GM10266 (cell line): ENCODE measurements around the gene ZNF14.
A peak's percentile ranks its signal among the peaks of the same experiment; 100 is the strongest.
"Not testable (repeated sequence)": the region's sequence is repeated elsewhere in the genome, so short reads cannot be mapped to it uniquely, and the experiment has no call there.

ENCODE experiments used
- DNase-seq: peaks from one replicate; pipeline ENCODE4 v3.0.0; 2012; ENCODE audit errors: extremely low spot score
- TF ChIP-seq, protein P1 (sequence below): IDR thresholded peaks from 2 replicates; pipeline ENCODE4 v1.5.1; 2012; ENCODE audit warnings: mild to moderate bottlenecking, low read depth; ENCODE audit not compliant: control insufficient read depth, insufficient read depth; ENCODE audit errors: missing control alignments

ZNF14 gene

DNA sequence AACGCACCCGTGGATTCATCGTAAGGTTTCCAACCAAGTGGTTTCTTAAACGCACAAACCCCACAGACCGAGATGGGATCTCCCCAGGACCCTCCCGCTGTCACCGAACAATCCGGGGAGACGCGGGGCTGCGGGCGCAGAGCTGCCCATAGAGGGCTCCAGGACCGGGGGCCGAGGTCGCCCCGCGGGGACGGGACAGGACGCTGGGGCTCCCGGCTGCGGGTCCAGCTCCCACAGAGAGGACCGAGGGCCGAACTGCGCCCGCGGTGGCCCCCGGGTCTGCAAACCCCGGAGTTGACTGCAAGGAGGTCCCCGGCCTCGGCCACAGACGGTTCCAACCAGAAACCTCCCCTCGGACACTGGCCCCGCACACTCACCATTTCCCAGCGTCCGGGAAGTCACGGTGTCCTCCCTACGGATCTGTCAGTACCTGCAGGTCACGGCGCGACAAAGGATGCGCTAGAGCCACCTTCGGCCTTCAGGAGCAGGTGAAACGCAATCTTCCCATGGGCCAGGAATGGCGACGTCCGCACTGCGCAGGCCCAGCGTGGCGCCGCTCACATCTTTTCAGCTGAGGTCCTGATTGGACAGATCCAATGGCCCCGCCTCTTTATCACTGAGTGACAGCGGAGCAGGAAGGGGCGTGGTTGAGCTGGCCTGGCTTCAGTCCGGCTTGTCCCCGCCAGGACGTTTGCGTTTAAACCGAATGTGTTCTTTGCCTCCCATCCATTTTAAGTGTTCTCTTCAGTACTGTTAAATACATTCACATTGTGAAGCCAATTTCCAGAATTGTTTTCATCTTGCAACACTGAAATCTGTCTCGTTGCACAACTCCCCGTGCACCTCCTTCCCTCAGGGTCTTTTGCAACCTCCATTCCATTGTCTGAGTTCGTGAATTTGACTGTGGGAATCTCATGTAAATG lies at the start of gene ZNF14:
ZNF14 (minus strand) TSS at position 534 of the 923 bp plus-strand sequence; CDS start at position 380, 154 bp downstream.
- TF ChIP-seq, protein P1, sequence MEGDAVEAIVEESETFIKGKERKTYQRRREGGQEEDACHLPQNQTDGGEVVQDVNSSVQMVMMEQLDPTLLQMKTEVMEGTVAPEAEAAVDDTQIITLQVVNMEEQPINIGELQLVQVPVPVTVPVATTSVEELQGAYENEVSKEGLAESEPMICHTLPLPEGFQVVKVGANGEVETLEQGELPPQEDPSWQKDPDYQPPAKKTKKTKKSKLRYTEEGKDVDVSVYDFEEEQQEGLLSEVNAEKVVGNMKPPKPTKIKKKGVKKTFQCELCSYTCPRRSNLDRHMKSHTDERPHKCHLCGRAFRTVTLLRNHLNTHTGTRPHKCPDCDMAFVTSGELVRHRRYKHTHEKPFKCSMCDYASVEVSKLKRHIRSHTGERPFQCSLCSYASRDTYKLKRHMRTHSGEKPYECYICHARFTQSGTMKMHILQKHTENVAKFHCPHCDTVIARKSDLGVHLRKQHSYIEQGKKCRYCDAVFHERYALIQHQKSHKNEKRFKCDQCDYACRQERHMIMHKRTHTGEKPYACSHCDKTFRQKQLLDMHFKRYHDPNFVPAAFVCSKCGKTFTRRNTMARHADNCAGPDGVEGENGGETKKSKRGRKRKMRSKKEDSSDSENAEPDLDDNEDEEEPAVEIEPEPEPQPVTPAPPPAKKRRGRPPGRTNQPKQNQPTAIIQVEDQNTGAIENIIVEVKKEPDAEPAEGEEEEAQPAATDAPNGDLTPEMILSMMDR = peak; percentile 28
- peak; percentile 97 for DNase-seq

DNA sequence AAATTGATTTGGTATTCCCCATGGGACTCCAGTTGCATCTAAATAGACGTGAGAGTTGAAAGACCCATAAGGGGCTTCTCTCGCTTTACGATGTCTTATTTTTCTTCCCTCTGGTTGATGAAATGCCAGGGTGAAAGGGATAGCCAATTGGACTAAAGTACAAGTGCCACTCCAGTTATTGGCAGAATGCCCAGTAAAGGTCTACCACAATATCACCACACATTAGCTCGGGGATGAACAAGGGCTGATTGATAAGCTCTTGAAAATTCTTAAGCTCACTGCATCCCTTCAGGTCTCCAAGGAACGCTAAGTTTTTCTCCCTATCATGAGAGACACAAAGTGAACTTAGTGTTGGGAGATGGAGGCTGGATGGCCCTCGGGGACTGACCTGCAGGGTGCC lies 48.9 kb upstream of the ZNF14 start:
- DNase-seq = not testable (repeated sequence)

DNA sequence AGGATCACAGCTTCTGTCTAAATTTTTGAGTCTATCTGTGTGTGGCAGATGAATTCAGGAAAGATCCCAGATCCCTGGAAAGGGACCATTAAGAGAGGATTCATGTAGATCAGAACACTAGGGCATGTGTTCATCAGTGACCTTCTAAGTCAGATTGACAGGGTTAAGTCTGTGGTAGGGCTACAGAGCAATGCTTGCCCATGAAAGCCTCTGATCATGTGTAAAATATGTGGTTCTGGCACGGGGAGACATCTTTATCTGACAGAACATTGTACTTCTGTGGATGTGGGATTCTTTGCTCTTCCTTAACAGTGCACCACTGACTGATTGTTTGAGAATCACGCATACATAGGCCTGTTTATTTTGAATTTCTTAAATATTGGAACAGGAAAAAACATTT lies 45.8 kb upstream of the ZNF14 start:
- TF ChIP-seq, protein P1 = no peak

DNA sequence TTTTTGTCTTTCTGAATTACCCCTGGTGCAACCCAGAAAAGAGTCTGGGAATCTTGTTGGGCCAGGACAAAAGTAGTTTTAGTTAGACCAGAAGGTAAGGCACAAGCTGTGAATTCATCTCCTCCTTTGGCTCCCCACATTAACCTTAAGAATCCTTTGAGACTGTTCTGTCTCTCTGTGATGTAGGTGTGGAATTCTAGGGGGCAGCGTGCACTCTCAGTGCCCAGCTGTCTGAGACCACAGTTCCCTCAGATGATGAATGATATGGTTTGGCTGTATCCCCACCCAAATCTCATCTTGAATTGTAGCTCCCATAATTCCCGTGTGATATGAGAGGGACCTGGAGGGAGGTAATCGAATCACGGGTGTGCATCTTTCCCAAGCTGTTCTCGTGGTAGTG lies 44.8 kb upstream of the ZNF14 start:
- TF ChIP-seq, protein P1 = no peak
- no peak for DNase-seq

More for the DNA sequence above, 45.8 kb upstream of the ZNF14 start:
- no peak for DNase-seq

DNA sequence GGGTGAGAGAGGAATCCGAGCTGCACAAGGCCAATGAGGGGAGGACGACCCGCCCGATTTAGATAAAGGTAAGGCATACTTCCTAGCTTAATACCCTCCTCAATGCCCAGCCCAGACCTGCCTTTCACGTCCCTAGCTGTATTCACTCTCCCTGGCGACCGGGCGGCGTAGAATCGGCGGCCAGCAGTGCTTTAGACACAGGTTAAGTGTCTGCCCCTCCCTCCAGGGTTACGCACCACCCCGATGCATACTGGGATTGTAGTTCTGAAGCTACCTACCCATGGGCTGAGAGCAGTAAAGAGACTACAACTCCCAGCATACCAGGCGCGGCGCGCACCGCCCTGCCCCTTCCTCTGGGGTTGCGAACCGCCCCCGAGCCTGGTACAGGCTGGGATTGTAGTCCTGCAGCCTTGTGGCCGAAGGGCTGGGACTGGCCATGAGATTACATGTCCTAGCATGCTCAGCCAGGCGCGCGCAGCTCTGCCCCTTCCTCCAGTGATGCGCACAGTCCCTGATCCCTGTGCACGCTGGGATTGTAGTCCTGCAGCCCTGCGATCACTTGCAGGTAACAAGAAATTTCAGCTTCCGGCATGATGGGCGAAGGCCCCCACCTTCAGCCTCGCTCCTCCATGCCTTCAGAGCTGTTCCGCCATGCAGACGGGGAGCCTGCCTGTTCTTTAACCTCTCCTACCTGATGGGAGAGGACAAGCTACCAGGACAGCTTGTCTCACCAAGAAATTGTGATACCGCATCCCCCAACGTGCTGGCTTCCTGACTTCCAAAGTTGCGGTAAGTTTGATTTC lies 43.5 kb upstream of the ZNF14 start:
- TF ChIP-seq, protein P1 = no peak
- DNase-seq = peak; percentile 91

DNA sequence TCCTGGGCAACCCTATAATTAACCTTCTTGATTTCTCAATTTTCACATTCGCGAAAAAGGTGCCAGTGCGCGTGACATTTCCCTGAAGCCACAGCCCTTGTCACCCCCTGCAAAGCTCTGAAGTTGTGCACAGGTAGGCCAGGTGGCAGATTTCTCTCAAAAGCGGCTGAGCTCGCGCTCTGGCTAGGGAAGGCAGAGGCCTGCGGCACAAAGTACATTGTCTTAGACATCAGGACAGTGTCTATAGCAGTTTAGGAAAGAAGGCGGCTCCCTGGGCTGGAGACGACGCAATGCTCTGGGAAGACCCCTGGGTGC lies 42.9 kb upstream of the ZNF14 start:
- no peak for DNase-seq
- TF ChIP-seq, protein P1 = no peak

DNA sequence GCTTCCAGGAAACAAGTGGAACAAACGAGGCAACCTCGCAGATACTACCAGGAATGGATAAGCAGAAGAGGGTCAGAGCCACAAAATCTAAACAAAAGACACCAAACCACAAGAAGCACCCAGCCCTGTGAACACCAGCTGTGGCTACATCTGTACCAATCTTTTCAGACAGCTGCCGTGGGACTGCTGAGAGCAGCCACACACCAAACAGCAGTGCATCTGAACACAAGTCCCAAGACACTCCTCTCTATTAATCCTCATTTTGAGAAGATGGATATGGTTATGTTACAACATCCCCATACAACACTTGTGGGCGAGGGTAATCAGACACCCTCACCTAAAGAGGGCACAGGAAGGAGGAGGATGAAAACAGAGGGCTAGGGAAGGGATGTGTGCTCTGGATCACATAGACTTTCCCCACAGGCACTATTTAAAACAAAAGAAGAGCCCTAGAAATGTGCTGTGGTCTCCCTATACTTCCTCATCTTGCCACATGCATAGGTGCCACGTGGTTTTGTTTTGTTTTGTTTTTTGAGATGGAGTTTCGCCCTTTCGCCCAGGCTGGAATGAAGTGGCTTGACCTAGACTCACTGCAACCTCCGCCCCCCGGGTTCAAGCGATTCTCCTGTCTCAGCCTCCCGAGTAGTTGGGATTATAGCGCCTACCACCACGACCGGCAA lies 41.6 kb upstream of the ZNF14 start:
- TF ChIP-seq, protein P1 = no peak
- no peak for DNase-seq

DNA sequence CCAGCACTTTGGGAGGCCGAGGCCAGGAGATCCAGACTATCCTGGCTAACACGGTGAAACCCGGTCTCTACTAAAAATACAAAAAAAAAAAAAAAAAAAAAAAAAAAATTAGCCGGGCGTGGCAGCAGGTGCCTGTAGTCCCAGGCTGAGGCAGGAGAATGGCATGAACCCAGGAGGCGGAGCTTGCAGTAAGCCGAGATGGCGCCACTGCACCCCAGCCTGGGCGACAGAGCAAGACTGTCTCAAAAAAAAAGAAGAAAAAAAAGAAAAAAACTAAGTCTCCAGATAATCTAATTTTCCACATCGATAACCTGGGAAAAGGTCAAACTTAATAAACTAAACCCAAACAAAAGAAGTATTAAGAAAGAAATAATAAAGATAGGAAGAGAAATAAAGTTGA lies 39.1 kb upstream of the ZNF14 start:
- not testable (repeated sequence) for DNase-seq

DNA sequence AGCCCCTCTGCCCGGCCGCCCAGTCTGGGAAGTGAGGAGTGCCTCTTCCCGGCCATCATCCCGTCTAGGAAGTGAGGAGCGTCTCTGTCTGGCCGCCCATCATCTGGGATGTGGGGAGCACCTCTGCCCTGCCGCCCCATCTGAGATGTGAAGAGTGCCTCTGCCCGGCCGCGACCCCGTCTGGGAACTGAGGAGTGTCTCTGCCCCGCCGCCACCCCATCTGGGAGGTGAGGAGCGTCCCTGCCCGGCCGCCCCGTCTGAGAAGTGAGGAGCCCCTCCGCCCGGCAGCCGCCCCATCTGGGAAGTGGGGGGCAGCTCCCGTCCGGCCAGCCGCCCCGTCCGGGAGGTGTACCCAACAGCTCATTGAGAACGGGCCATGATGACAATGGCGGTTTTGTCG lies 37.1 kb upstream of the ZNF14 start:
- DNase-seq = not testable (repeated sequence)
